Transverse colon (tissue), 4 donors: ENCODE data around the gene LINGO1. TPM values are rescaled to one million over a fixed set of nuclear protein-coding genes. Genes with fewer than 3 reads are reported as not detected.
A peak's percentile ranks its signal among the peaks of the same experiment; 100 is the strongest.

ENCODE experiments used
- DNase-seq: peaks from one replicate; pipeline ENCODE4 v3.0.0-alpha.2; 2019
- H3K27ac ChIP-seq, 4 donors: fragments of 200-600 bp; sonication (generic); 2 replicates each; pipeline ENCODE4 v1.5.1; 2016 to 2018; ENCODE audit warnings: inconsistent platforms in 4 of 4
- H3K27me3 ChIP-seq: fragments of 200-600 bp; sonication (generic); 2 replicates; pipeline ENCODE4 v1.5.1; 2017; ENCODE audit warnings: inconsistent platforms
- H3K36me3 ChIP-seq, 4 donors: fragments of 200-600 bp; sonication (generic); 2 replicates each; pipeline ENCODE4 v1.5.1; 2017 to 2019; ENCODE audit warnings: inconsistent platforms in 4 of 4
- H3K4me1 ChIP-seq, 4 donors: fragments of 200-600 bp; sonication (generic); 2 replicates each; pipeline ENCODE4 v1.5.1; 2017 to 2020; ENCODE audit warnings: inconsistent platforms in 4 of 4
- H3K4me3 ChIP-seq, 4 donors: fragments of 200-600 bp; sonication (generic); 1 replicate in 1 of 4; 2 replicates in 3 of 4; pipeline versions ENCODE4 v1.5.1 to v1.6.1; 2017 to 2019; ENCODE audit warnings: inconsistent platforms in 4 of 4
- H3K9me3 ChIP-seq, 2 donors: fragments of 200-600 bp; sonication (generic); 2 replicates each; pipeline ENCODE4 v1.5.1; 2017 to 2019; ENCODE audit warnings: inconsistent platforms in 2 of 2
- EP300 ChIP-seq: sonication (generic); formaldehyde crosslinking; IDR thresholded peaks from one replicate; pipeline ENCODE4 v1.6.1; 2017; ENCODE audit warnings: antibody characterized with exemption, low read depth
- POLR2A ChIP-seq: fragments of 450-650 bp; IDR thresholded peaks from one replicate; pipeline ENCODE4 v1.6.1; 2016; ENCODE audit warnings: antibody characterized with exemption, mild to moderate bottlenecking, moderate library complexity
- POLR2AphosphoS5 ChIP-seq, 3 donors: sonication (generic); formaldehyde crosslinking; IDR thresholded peaks; one replicate each; pipeline ENCODE4 v1.6.1; 2016; ENCODE audit warnings: antibody characterized with exemption in 3 of 3
- WGBS, 2 donors: methylation state at CpG; one replicate each; pipeline ENCODE4 v1.1.5; 2018; ENCODE audit warnings: low coverage in 1 of 2; 5-methylcytosine and 5-hydroxymethylcytosine counted together
- in situ Hi-C, 4 donors: fragments of 200-750 bp; cut with MboI; loops; one replicate each; pipeline versions ENCODE4 v1.15.0 to v1.15.1; 2017; ENCODE audit warnings: low sequenced_read_pairs in 3 of 4, low pct_ligation_motif_present in 1 of 4, low pct_unique_long_range_greater_than_20kb in 1 of 4
- intact Hi-C: fragments of 100-400 bp; cut with DNase I; formaldehyde crosslinking; loops from one replicate; pipeline ENCODE4 v1.15.1; 2023; ENCODE audit warnings: low total_unique reads
- total RNA-seq, 4 donors: library from RNA; depleted of rRNA; stranded (reverse); fragments of >200 nt; gene quantifications; one replicate each; pipeline ENCODE4 v1.1.0, GENCODE V29; 2016
- TF ChIP-seq, protein P1 (sequence below), 5 experiments: fragments of 200-600 bp in 3 of 5; fragments of 450-650 bp in 2 of 5; sonication (generic) in 3 of 5; IDR thresholded peaks; 1 replicate in 2 of 5; 2 replicates in 3 of 5; pipeline ENCODE4 v1.5.1; 2016 to 2017; ENCODE audit warnings: antibody characterized with exemption in 5 of 5, inconsistent platforms in 3 of 5, mild to moderate bottlenecking in 2 of 5, moderate library complexity in 1 of 5

The LINGO1 gene
- total RNA-seq, 4 donors from 2014 or later = 0.27 to 0.95 TPM; not detected in 2

DNA sequence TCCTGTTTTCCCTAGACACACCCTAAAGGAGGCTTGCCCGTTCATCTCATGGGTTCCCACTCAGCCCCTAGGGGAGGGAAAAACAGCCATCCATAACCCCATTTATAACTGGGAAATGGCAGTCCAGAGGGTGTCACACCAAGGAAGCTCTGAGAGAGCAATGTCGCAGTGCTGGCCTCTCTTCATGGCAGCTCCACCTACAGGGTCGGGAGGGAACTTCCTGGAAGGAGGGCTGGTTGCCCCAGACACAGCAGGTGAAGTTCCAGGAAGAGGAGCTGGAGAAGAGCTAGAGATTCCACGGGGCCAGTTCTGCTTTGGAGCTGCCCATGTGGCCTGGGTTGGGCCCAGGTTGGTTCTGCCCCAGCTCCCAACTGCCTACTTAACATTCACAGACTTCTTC is 22.3 kb upstream of the LINGO1 start:
- TF ChIP-seq, protein P1, sequence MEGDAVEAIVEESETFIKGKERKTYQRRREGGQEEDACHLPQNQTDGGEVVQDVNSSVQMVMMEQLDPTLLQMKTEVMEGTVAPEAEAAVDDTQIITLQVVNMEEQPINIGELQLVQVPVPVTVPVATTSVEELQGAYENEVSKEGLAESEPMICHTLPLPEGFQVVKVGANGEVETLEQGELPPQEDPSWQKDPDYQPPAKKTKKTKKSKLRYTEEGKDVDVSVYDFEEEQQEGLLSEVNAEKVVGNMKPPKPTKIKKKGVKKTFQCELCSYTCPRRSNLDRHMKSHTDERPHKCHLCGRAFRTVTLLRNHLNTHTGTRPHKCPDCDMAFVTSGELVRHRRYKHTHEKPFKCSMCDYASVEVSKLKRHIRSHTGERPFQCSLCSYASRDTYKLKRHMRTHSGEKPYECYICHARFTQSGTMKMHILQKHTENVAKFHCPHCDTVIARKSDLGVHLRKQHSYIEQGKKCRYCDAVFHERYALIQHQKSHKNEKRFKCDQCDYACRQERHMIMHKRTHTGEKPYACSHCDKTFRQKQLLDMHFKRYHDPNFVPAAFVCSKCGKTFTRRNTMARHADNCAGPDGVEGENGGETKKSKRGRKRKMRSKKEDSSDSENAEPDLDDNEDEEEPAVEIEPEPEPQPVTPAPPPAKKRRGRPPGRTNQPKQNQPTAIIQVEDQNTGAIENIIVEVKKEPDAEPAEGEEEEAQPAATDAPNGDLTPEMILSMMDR (IDR thresholded peaks at IDR 0.05) = peak; percentile 22 to 62 (median 52)
- TF ChIP-seq POLR2AphosphoS5 (IDR thresholded peaks at IDR 0.05) = no peak
- TF ChIP-seq EP300 = no peak
- peak; percentile 55 for DNase-seq
- no peak overlapping the region for H3K4me3 ChIP-seq
- WGBS, 2 donors = 11% methylated on average over 4 of the region's 4 CpGs; no CpG with 5 or more reads in 1 of the 2 donors
- no peaks in the 10 kb centered on the region for H3K36me3 ChIP-seq
- H3K4me1 ChIP-seq = peaks cover 0 to 13% (median 4%) of the 10 kb centered on the region in 4 donors
- in situ Hi-C loops = no loop called here
- H3K9me3 ChIP-seq = peaks cover 0 to 4% of the 10 kb centered on the region in 2 donors
- H3K27ac ChIP-seq = no peak overlapping the region
- intact Hi-C loops = no loop called here
- H3K27me3 ChIP-seq = no peaks in the 10 kb centered on the region

DNA sequence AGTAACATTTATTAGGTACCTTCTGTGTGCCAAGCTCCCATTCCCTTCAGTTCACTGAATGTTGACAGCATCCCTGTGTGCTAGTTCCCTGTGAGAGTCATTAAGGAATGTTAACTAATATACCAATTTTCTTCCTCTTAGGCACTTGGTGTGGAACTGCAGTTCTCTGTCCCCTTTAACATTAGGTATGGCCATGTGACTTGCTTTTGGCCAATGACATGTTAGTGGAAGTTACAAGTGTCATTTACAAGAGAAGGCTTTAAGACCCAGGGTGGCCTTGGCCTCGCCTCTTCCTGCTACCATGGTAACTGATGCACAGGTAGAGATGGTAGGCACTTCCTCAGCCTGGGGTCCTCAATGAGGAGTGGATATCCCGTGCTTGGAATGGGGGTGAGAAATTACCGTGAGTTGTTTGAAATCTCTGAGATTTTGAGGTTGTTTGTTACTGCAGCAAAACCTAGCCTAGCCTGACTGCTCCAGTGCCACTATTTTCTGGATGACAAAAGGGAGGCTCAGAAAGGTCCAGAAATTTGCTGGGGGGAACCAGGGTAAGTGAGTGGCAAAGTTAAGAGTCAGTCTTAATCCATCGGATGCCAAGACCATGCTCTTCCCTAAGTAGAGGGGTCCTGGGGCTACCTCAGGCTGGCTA is 21.2 kb upstream of the LINGO1 start:
- Histone ChIP-seq H3K27ac (no peak overlapping the region), H3K4me3 (no peak overlapping the region), H3K36me3 (no peaks in the 10 kb centered on the region), H3K4me1 (peaks cover 0 to 3% (median under 1%) of the 10 kb centered on the region in 4 donors), H3K27me3 (no peaks in the 10 kb centered on the region), H3K9me3 (peaks cover 0 to 4% of the 10 kb centered on the region in 2 donors)
- TF ChIP-seq POLR2AphosphoS5 (IDR thresholded peaks at IDR 0.05) = no peak
- TF ChIP-seq, protein P1 (IDR thresholded peaks at IDR 0.05) = no peak
- no peak for TF ChIP-seq EP300
- TF ChIP-seq POLR2A = no peak
- in situ Hi-C loops = no loop called here
- intact Hi-C loops = no loop called here
- DNase-seq = no peak
- WGBS, 2 donors = 90% methylated on average over 4 of the region's 4 CpGs; no CpG with 5 or more reads in 1 of the 2 donors

DNA sequence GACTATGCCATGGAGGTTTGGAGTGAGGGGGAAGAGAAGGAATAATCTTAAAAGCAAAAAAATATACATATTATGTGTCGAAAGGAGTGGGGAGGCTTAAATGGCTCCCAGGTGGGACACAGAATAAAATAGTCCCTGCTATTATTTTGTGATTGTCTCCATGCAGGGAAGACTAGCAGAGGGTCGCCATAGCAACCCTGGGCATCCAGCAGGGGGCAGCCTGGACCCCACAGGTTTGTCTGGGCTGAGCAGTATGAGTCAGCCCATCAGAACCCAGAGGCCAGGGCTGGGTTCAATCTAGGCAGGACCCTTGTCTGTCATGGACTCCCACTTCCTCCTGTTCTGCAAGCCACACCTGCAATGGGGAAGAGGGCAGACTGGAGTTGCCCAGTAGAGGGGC is 17.6 kb upstream of the LINGO1 start:
- WGBS, 2 donors = 54 to 78% methylated on average over 2 of the region's 2 CpGs
- Histone ChIP-seq H3K36me3 (no peaks in the 10 kb centered on the region), H3K9me3 (peaks cover 0 to 4% of the 10 kb centered on the region in 2 donors), H3K4me3 (no peak overlapping the region), H3K27ac (no peak overlapping the region), H3K27me3 (no peaks in the 10 kb centered on the region), H3K4me1 (peaks cover 0 to 4% (median 0%) of the 10 kb centered on the region in 4 donors)
- TF ChIP-seq EP300 (no peak), POLR2A (no peak), POLR2AphosphoS5 (IDR thresholded peaks at IDR 0.05) (no peak)
- TF ChIP-seq, protein P1 (IDR thresholded peaks at IDR 0.05) = no peak
- intact Hi-C loops = no loop called here
- in situ Hi-C loops = no loop called here
- DNase-seq = no peak

DNA sequence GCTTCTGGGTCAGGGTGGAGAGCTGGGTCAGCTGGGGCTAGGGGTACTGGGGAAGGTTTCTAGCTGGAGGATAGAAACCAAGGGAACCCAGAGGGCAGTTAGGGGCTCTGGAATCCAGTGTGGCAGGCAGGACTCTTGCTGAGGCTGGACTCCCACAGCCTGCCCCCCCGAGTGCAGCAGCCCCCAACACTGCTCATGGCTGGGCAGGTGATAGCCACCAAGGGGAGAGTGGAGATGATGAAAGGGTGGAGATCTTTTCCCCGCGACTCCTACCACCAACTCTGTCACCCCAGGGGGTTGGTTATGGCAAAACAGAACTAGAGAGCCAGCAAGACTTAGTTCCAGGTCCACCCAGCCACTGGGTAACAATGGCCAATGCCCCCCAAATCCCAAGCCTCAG is 16.9 kb upstream of the LINGO1 start:
- no peaks in the 10 kb centered on the region for H3K27me3 ChIP-seq
- intact Hi-C loops (no loop called here), in situ Hi-C loops (loop anchor here in 2 of 4 donors (25.0 kb wide), 1 partner anchor 163 kb away; no protein-coding TSS in a partner anchor)
- peaks cover 0 to 4% of the 10 kb centered on the region in 2 donors for H3K9me3 ChIP-seq
- WGBS, 2 donors = 75% methylated on average over 3 of the region's 3 CpGs; no CpG with 5 or more reads in 1 of the 2 donors
- no peaks in the 10 kb centered on the region for H3K36me3 ChIP-seq
- no peak for TF ChIP-seq POLR2AphosphoS5 (IDR thresholded peaks at IDR 0.05)
- TF ChIP-seq EP300 = no peak
- TF ChIP-seq, protein P1 (IDR thresholded peaks at IDR 0.05) = no peak
- no peak for TF ChIP-seq POLR2A
- no peak overlapping the region for H3K27ac ChIP-seq
- DNase-seq = no peak
- peaks cover 0 to 4% (median 0%) of the 10 kb centered on the region in 4 donors for H3K4me1 ChIP-seq
- H3K4me3 ChIP-seq = no peak overlapping the region
